HG03521 (cell line): ENCODE results near the gene TIMMDC1.

Source experiments
- ATAC-seq: cut with Tn5 transposase; IDR thresholded peaks from one replicate; pipeline ENCODE4 v1.9.1; 2021; ENCODE audit warnings: mild to moderate bottlenecking, moderate library complexity; ENCODE audit not compliant: unreplicated experiment

Gene TIMMDC1, protein sequence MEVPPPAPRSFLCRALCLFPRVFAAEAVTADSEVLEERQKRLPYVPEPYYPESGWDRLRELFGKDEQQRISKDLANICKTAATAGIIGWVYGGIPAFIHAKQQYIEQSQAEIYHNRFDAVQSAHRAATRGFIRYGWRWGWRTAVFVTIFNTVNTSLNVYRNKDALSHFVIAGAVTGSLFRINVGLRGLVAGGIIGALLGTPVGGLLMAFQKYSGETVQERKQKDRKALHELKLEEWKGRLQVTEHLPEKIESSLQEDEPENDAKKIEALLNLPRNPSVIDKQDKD

DNA sequence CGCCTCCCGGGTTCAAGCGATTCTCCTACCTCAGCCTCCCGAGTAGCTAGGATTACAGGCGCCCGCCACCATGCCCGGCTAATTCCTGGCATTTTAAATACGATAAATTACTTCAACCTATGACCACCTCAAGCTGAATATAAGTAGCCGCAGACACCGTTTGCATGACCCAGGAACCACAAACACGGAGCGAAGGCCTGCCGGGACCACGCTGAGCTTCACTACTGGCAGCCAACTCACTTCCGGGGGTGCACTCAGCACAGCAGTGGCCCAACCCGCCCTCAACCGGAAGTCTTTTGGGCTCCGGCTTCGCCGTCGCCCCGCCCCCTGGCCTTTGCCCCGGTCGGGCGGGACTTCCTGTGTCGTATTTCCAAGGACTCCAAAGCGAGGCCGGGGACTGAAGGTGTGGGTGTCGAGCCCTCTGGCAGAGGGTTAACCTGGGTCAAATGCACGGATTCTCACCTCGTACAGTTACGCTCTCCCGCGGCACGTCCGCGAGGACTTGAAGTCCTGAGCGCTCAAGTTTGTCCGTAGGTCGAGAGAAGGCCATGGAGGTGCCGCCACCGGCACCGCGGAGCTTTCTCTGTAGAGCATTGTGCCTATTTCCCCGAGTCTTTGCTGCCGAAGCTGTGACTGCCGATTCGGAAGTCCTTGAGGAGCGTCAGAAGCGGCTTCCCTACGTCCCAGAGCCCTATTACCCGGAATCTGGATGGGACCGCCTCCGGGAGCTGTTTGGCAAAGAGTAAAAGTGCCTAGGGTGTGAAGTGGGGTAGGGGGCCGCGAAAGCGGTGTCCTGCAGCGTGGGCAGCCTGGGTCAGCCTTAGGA is at the start of gene TIMMDC1:
Gene TIMMDC1, plus strand, starts transcription at position 362 of the 826 bp plus-strand sequence. Its CDS starts 187 bp downstream, at position 549.
- peak; percentile 99 for ATAC-seq

DNA sequence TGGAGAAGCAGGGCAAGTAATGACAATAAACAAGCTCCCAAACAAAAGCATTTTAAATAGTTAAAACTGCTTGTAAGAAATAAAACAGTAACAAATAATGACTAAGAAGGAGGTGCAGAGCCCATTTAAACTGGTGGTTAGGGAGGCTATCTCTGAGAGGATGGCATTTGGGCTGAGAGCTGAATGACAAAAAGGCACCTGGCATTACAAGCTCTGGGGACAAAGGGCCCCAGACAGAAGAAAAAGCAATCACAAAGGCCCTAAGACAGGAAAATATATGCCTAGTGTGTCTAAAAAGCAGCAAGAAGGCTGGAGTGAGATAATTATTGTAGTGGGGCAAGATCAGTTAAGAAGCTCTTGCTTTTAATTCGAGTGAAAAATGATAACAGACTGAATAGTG is 44.5 kb upstream of the TIMMDC1 start:
- no peak for ATAC-seq

DNA sequence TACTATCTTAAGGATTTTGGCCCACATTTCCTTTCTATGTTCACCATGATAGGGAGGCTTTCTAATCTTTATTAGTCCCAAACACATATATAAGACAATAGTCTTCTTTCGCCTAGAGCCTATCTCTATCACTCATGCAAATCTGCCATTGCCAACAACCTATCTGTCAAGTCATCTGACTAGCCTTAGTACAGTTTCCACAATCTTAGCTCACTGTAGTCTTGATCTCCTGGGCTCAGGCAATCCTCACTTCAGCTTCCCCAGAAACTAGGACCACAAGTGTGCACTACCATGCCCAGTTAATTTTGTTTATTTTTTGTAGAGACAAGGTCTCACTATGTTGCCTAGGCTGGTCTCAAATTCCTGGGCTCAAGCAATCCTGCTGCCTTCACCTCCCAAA is 41.9 kb upstream of the TIMMDC1 start:
- ATAC-seq, result no peak

GRCh38 chr3:119457246-119457645 is 41.1 kb upstream of the TIMMDC1 start:
- ATAC-seq, result no peak

GRCh38 chr3:119463171-119464169 is 34.9 kb upstream of the TIMMDC1 start, which contains the start of gene TMEM39A:
Gene TMEM39A (minus strand): TSS chr3:119463615. CDS start chr3:119462074, 1,541 bp downstream.
- ATAC-seq, result peak; percentile 91

- ATAC-seq, result no peak
These were observed 30.3 kb upstream of the TIMMDC1 start for GRCh38 chr3:119468041-119468440.

GRCh38 chr3:119469418-119470189 is 28.7 kb upstream of the TIMMDC1 start:
- ATAC-seq, result no peak

DNA sequence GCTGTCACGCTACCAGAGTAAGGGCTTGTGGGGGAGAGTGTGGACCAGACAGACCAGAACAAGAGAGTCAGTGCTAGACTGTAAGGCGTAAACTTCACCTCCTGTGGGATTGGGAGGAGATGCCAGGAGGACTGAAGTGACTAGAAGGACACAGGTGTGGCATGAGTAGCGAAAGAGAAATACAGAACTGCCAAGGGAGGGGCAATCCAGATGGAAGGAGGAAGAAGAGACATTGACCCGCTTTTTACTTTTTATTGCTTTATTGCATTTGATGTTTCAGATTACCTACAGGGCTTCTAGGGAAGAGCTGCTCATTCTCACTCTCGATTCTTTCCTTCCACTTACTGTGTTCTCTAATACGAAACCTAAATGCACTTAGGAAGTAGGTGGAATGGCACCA is 27.5 kb upstream of the TIMMDC1 start:
- ATAC-seq, result no peak

DNA sequence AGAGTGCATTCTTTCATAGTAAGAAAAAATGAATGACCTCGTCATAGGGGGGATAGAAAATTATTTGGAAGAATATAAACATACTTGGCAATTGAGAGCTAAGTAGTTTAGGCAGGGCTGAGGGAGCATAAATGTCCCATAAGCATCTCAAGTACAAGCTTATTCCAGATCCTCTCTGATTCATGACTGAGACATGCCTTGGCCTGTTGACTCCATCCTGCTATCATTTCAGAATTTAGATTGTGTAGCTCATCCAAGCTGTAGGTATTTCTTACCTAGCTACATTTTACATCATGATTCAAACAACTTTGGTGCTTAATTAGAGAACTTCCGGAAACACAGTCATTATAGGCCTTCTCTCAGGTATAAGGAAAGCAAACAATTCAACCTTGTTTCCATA is 17.3 kb upstream of the TIMMDC1 start:
- ATAC-seq, result no peak

- ATAC-seq, result no peak
These were observed 15.2 kb upstream of the TIMMDC1 start for GRCh38 chr3:119483101-119483500.

DNA sequence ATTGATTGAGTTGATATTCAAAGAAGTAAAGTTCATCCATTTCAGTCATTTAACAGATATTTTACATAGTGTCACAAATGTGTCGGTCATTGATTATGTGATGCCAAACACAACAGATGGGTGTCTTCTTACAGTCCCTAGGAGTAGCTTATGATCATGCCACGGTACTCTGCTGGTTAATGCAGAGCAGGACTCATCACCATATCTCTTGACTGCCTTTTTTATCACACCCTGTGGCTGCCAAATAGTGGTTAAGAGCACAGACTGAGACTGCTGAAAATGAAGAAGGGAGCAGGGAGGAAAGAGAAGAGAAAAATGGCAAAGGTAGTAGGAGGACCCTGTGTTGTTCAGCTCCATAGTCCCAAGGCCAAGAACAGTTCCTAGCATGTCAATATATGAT is 12.8 kb upstream of the TIMMDC1 start:
- no peak for ATAC-seq

DNA sequence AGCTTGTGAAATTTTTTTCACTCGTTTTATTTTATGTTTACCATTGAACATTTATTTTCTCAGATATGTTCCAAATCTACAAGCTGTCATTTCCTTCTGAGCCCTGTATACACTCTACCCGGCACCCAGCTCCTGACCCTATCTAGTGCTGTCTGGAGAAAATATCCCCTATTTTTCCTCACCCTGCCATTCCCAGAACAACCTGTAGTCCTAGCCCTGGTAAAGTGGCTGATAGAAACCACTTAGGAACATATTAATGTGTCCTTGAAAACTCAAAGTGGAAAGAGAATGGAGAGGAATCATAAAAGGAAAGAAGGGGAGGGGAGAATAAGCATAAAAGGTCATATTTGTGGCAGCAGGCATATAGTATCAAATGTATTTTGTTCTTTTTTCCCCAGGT is 8.2 kb upstream of the TIMMDC1 start:
- no peak for ATAC-seq

DNA sequence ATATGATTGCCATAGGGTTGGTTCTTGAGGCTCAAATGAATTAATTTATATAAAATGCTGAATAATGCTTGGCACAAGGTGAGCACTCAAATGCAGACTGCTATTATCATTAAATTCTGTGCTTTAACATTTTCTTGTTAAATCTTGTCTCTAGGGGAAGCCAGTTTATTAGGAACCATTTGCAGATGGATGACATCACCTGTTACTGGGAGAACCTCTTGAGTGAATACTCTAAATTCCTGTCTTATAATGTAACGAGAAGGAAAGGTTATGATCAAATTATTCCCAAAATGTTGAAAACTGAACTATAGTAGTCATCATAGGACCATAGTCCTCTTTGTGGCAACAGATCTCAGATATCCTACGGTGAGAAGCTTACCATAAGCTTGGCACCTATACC is 6.2 kb upstream of the TIMMDC1 start:
- ATAC-seq, result no peak

GRCh38 chr3:119492810-119493209 is 5.5 kb upstream of the TIMMDC1 start:
- no peak for ATAC-seq

DNA sequence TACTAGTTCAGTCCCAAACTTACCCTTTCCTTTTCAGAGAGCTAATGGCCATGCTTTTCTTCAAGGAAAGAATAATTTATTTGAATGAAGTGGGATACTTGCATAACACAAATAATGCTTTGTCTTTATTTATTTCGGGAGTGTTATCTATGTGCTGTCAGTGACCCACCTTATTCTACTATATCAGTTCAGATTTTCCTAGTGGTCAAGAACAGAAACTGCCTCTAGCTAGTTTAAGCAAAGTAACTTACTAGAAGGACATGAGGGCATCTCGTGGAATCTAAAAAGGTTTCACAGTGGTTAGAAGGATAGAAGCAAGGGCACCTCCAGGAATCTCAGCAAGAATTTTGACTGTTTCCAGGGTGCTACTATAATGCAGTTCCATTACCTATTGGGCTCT is 3.8 kb upstream of the TIMMDC1 start:
- ATAC-seq, result no peak

DNA sequence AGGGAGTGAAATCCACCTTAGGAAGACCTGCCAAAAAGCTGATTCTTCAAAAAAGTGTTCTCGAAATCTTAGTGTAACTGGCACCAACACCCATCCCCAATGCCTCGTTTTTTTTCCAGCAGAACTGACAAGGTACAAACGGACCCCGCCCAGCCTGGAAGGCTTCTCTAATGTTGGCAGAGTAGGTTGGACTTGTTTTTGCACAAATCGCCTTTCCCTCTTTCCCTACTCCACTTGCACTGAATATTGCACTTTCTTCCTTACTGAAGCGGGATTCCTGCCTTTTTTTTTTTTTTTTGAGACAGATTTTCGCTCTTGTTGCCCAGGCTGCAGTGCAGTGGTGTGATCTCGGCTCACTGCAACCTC is 544 bp upstream of the TIMMDC1 start:
- ATAC-seq, result no peak

DNA sequence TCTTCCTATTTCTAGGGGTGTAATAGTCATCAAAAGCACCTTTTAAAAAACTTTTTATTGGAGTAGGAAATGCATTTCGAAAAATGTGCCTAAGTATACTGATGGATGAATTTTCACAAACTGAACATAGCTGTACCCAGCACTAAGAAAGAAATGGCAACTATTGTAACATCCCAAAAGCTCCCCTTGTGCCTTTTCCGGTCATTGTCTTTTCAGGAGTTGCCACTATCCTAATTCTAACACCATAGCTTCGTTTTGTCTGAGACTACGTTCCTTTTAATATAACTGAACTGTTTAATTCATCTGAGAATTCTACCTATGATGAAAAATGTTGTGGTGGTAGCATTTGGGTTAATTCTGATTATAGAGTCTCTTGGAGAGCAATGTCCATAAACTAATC is 1.9 kb downstream of the TIMMDC1 start:
- ATAC-seq, result no peak

GRCh38 chr3:119500901-119501300 is 2.6 kb downstream of the TIMMDC1 start:
- no peak for ATAC-seq

GRCh38 chr3:119506631-119507030 is 8.3 kb downstream of the TIMMDC1 start:
- ATAC-seq, result no peak

GRCh38 chr3:119507404-119507803 is 9.1 kb downstream of the TIMMDC1 start:
- no peak for ATAC-seq
